NCI-H748 (cell line): ENCODE results near the gene EMC6.

ENCODE experiments used
- DNase-seq: peaks from one replicate; lab custom pipeline; 2025; ENCODE audit not compliant: unreplicated experiment; lab: John Stamatoyannopoulos, UW

EMC6 gene

DNA sequence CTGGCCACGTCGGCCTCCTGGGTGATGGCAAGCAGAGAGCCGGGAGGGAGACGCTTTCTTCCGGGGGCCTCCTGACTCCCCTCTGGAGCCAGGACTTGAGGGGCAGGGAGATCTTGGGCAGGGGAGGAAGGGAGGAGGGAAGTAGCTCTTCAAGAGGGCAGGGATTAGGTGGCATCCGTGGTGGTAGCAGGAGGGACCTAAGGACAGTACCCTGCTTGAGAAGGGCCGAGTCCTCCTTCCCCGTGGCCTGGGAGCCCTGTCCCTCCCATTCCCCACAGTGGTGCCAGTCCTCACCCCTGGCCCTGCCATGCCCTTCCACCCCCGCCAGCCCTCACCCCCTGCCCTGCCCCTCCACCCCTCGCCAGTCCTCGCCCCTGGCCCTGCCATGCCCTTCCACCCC lies 12.8 kb upstream of the EMC6 start:
- no peak for DNase-seq

DNA sequence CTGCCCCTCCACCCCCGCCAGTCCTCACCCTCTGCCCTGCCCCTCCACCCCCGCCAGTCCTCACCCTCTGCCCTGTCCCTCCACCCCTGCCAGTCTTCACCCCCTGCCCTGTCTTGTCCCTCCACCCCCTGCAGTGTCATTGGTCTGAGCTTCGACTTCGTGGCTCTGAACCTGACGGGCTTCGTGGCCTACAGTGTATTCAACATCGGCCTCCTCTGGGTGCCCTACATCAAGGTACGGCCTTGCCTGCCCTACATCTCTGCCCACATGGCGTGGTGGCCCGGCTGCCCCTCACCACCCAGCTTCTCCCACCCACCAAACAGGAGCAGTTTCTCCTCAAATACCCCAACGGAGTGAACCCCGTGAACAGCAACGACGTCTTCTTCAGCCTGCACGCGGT lies 12.3 kb upstream of the EMC6 start:
- DNase-seq = no peak

DNA sequence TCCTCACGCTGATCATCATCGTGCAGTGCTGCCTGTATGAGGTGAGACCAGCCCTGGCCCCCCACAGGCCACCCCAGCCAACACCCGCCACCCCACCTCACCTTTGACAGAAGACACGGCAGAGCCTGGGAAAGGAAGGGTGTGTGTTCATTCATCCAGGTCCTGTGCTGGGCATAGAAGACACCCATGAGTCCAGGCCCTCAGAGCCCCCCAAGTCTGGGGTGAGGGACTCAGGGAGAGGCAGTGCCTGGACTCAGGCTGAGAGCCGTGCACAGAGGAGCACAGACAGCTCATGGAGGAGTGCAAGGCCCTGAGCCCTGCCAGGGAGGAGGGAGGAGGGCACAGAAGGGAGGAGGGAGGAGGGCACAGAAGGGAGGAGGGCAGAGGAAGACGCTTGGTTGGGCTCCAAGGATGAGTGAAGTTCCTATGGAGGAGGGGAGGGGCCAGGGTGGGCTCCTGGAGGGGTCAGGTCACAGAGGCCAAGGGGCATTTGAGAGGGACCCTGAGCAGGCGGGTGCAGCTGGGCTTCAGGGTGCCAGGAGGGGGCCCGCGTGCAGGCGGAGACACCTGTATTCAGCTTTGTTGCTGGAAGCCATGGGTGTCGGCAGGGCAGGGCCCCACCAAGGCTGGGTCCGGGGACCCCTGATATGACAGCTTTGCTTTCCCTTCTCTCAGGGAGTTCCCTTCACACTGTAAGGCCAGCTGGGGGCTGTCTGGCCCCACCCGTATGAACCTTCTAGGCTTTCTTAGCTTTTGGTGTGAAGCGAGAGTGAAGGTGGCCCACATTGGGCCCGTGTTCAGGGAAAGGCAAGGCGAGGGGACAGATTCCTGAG lies 11.6 kb upstream of the EMC6 start:
- no peak for DNase-seq

DNA sequence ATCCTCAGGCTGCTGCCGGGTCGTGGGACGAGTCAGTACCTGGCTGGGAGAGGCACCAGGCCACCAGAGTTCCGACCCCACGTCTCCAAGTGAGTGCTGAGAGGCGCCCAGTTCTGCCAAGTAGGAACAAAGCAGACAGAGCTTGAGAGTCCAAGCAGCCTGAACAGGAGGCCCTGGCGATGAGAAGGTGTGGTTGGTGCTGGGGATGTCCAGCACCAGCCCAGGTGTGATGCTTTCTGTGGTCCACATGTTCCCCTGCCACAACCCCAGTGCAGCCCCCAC lies 11.1 kb upstream of the EMC6 start:
- no peak for DNase-seq

DNA sequence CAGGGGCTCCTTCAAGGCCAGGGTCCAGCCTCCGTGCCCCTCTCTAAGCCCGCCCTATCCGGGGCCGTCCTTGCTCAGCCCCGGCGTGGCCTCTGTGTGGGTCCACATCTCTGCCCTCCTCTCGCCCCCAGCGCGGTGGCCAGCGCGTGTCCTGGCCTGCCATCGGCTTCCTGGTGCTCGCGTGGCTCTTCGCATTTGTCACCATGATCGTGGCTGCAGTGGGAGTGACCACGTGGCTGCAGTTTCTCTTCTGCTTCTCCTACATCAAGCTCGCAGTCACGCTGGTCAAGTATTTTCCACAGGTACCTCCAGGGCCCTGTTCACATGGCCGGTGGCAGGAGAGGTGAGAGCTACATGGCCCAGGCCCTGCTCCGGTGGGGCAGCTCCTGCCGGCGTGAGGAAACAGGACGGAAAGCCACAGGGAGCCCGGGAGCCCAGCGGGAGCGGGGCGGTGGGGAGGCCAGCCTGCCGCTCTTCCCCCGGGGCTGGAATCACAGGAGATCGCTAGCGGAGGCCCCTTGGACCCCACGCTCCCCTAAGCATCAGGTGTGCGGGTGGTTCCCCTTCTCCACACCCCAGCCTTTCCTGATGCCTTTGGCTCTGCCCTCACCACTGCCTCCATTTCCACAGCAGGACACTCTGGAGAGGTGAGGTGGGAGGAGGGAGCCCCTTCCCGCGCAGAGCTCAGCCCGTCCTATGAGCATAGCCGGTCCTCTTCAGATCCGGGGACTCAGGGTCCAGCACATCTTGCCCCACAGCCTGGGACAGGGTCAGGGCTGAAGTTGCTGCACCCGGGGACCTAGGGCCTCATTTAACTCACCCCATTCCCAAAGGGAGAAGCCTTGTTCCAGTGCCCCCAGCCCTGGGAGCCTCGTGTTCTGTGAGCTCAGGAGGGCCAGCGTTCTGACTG lies 10.5 kb upstream of the EMC6 start:
- no peak for DNase-seq

DNA sequence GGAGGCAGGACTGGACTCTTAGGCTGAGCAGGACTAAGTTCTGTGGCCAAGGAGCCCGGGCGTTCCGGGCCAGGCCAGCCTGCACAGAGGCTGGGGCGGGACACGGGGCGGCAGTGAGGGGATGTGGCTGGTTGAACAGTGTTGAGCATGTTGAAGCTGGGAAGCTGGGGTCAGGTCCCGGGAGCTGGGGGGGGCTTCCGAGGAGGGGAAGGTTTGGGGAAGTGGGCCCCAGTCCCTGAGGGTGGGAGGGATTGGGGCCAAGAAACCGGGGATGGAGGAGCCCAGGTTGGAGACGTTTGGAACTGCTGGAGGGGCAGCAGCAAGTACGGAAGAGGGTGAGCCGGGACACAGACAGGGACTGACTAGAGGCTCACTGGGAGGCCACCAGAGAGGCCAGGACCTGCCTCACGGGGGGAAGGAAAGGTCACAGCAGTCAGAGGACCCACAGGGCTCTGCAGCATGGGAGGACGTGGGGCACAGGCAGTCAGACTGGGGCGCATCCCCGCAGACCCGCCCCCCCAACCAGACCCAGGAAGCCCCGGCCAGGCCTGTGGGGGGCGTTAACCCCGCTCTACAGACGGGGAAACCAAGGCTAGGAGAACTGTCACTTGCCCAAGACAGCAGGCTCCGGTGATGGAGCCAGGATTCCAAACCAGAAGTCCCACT lies 9.7 kb upstream of the EMC6 start:
- no peak for DNase-seq

DNA sequence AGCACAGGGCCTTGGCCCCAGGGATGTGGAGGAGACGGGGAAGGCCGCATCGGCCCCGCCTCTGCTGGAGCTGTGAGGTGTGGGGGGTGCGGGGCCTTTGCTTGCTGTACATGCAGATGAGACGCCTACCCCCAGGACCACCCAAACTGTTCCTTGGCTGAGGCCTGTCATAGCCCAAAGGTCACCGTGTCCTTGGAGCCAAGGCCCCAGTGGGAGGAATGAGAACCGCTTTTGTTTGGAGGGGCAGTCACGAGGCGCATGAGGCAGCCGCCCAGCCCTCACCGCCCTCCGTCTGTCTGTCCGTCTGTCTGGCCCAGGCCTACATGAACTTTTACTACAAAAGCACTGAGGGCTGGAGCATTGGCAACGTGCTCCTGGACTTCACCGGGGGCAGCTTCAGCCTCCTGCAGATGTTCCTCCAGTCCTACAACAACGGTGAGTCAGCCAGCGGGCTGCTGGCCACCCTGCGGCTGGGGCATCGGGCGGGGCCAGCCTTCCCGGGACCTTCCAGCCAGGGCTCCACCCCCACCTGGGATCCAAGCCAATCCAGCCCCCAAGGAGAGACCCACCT lies 9.0 kb upstream of the EMC6 start:
- DNase-seq = no peak

DNA sequence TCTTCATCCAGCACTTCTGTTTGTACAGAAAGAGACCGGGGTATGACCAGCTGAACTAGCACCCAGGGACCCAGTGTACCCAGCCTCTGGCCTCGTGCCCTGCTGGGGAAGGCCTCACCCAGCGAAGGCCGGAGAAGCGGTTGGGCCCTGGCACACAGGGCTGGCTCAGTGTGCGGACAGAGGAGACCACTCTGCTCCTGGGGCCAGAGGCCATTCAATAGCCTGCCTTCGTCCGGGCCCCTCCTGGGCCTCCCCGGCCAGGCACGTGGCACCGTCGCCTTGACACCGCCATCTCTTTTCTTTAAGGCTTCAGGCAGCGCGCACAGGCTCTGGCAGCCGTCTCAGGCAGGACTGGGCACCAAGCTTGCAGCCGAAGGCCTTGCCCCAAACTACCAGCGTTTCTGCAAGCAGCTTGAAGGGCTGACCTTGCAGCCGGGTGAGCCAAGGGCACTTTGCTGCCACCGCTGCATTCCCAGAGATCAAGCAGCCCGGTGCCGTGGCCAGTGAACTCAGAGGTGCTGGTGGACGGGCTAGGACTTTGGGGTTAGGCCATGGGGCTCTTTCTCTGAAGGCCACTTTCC lies 8.2 kb upstream of the EMC6 start:
- DNase-seq = no peak

DNA sequence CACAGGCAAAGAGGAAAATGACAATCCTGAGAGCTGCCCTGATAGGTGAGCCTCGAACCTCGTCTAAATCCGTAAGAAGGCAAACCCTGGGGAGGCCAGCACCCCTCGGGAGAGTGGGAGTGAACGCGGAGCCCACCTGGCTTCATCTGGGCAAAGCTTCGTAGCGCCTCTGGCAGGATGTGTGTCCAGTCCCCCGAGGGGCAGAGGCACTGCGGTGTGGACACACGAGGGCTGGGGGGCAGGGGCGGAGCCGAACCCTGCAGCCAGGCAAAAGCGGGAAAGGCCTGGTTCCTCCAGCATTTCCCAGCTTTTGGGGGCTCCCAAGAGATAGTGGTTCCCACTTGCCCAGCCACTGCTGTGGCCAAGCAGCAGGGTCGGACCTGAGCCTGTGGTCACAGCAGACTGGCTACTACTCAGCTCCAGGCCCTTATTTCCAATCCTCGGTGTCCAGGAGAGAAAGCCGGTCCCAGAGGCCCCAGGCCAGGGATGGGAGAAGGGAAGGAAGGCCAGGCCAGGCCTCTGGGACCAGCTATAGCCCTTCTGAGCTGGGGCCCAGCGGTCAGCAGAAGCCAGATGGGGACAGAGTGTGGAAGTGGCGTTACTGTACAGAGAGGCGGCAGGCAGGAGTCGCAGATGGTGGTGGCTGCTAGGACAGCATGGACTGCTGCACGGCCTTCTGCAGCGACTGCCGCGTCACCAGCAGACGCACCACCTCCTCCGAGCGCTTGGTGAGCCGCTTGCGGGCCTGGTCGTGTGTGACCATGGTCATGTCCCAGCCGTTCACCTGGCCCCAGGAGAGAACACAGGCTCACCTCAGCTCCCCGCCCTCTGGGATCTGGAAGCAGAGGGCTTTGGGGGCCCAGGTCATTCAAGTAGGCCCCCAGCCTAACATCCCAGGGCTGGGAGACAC lies 5.3 kb upstream of the EMC6 start:
- no peak for DNase-seq

DNA sequence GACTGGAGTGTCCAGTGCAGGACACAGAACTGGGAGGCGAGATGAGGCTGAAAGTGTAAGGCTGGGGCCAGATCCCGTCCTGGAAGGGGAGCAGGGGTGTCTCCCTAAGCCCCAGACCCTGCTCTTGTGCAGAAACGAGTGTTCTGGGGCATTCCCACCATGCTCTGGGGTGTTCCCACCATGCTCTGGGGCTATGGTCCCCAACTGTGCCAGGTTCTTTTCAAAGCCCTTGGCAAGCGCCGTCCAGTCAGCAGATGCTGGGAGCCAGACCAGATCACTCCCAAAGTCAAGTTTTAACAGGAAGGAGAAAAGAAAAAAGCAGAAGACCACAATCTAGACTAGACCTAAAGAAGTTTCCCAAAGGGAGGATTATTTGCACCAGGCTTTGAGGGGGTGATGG lies 2.8 kb upstream of the EMC6 start:
- no peak for DNase-seq

DNA sequence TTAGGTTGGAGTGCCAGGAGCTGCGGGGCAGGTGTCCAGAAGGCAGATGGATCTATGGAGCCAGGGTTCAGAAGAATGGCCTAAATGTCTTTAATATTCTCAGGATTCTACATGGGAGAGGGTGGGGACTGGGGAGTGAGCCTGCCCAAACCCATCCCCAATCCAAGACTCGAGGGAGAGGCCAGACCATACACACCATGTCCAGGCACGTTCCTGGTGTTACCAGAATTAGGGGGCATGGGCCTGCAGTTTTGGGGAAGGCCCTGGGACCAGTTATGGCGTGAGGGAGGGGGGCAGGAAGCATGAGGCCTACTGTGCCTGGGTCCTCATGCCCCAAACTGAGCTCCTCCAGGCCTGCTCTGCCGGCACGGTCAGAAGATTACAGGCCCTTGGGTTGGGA lies 2.1 kb upstream of the EMC6 start:
- DNase-seq = no peak

DNA sequence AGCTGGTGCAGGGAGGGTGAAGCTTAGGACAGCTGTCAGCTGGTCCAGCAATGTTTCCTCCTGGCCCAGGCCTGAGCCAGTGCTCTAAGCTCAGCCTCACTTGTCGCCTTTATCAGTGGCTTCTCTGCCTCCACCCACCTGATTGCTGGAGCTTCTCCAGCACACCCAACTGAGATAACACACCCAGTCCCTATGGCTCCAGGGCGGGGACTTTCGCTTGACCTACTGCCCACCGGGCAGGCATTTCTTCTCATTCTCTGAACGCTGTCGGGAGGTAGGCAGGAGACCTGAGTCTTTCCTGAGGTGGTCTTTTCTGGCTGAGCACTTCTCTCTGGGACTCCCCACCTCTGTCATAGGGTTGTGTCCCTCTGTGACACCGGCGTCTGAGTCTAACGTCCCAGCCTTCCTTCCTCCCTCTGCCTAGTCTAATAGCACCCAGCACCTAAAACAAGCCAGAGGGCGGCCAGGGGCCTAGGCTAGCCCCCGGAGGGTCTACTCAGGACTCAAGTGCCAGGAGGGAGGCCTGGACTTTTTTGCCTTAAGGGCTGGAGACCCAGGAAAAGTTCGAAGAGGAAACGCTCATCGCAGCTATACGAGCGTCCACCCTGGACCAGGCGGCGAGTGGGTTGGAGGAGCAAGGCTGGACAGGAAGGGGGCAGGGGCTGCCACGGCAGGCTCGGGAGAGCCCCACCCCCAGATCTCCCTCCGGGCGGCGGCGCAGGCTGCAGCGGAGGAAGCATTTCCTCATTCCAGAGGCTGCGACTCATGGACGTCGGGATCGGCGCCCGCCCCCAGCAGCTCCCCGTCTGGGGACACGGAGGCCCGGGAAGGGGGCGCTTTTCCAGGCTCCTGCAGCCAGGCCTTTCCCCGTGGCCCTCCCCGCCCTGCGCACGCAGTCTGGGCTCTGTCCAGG lies 990 bp upstream of the EMC6 start:
- DNase-seq = peak; percentile 82

DNA sequence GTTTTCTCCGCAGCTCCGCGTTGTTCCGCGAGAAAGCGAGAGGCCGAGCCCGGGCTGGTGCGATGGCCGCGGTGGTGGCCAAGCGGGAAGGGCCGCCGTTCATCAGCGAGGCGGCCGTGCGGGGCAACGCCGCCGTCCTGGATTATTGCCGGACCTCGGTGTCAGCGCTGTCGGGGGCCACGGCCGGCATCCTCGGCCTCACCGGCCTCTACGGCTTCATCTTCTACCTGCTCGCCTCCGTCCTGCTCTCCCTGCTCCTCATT lies 404 bp downstream of the EMC6 start:
- no peak for DNase-seq

DNA sequence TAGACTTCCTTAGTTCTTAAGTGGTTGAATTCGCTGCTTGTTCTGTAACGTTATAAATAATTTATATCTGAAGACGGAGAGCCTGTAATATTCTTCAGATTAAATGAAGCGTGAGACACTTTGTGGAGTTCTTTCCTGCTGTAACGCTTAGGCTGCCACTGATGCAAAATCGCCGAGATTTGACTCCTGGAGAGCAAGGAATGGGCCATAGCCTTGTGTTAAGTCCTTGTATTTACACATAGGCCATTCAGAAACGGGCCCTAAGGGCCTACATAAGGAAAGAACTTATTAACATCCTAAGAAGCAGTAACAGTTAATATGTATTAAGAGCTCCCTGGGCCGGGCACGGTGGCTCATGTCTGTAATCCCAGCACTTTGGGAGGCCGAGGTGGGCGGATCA lies 936 bp downstream of the EMC6 start:
- no peak for DNase-seq

DNA sequence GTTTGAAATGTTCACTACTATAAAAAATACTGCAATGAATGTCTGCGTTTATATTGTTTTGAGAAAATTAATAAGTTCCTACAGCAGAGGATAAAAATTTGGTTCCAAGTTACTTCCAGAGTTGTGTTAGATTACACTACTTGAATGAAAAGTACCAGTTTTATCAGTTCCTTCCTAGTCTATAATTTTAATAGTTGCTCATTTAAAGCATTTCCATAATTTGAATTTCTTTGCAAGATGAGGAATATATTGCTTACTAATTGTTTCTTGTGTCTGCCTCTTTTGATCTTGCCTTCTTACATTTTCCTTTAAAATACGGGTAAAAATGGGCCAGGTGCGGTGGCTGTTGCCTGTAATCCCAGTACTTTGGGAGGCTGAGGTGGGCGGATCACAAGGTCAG lies 4.0 kb downstream of the EMC6 start:
- no peak for DNase-seq

DNA sequence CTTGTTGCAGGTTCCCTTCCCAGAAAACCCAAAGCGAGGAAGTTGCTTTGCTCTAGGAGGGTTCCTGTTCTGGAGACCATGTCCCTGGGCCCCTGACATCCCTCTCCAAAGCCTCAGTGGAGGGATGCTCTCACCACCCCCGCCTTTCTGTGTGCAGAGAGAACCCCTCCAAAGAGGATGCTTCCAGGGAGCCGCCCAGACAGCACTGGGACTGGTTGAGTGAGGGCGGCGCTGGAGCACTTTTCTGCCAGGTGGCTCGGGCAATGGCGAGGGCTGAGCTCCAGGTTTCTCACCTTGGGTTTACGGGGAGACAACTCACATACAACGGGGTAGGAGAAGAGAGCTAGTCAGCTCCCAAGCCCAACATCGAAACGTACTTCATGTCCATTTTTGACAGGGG lies 7.3 kb downstream of the EMC6 start:
- no peak for DNase-seq

DNA sequence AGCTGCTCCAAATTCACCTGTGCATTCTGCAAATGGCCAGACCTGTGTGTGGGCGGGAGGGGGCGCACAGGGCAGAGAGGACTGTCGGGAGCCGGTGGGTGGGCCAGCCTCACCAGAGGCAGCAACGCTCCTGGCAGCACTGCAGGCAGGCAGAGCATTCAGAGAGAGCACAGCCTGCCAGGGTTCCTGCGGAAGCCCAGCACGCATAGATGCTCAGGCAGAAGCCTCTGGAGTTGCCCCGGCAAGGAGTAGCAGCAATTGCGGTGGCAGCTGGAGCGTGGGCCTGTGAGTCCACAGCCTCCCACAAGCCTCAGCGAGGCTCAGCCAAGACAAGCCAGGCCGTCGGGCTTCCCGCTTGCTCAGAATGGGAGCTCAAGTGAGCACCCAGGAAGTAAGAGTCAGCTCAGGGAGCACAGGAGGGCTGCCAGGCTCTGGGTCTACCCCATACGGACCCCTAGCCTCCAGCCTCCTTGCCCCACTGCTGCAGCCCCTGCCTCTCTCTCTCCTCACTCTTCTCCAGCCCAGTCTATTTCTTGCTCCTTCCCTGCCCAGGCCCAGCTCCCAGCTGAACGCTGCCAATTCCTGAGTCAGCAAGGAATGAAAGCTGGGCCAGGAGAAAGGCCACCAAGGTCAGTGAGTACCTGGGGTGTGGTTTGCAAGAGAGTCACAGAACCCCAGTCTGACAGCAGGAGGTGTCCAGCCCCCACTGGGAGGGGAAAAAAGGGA lies 9.6 kb downstream of the EMC6 start:
- DNase-seq = no peak

DNA sequence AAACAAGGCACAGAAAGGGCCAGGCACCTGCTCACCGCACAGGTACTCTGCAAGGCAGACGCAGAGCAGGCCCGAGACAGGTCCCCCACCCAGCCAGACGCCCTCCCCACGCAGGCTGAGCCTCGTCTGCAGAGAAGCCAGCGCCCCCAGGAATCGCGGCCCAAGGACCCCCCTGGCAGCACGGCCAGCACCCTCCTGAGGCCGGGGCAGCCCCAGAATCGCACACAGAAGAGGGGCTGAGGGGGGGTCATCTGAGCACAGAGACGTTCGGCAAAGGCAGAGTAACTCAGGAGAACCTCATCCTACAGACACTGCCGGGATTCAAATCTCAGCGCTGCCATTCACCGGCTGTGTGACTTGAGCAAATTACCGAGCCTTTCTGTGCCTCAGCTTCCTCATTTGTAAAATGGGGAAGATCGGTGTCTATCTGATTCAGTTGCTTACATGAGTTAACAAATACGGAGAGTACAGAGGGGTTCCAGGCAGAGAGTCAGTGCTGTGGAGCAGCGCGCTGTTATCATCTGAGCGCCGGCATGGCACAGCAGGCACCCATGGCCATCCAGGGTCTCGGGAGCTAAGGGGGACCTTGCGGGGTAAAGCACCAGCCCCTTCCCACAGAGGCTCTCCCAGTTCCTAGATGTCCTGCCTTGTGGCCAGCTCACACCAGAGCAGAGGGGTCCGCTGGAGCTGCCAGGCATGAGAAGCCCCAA lies 10.4 kb downstream of the EMC6 start:
- DNase-seq = no peak
